Left cardiac atrium (tissue), 4 donors: ENCODE measurements around the gene ARPC4. TPM values are rescaled to one million over a fixed set of nuclear protein-coding genes. Genes with fewer than 3 reads are reported as not detected.
A peak's percentile ranks its signal among the peaks of the same experiment; 100 is the strongest.
"Not testable (repeated sequence)": the region's sequence is repeated elsewhere in the genome, so short reads cannot be mapped to it uniquely, and the experiment has no call there.

Experiments used
- ATAC-seq, 2 donors: fragments of 200-7000 bp; cut with Tn5 transposase; one replicate each; pipeline ENCODE4 v1.9.1; 2020; ENCODE audit warnings: mild to moderate bottlenecking in 2 of 2, moderate library complexity in 2 of 2
- DNase-seq: peaks from one replicate; pipeline ENCODE4 v3.0.0-alpha.2; 2020
- intact Hi-C, 2 donors: fragments of 100-400 bp; cut with DNase I; formaldehyde crosslinking; loops; one replicate each; pipeline versions ENCODE4 v1.14.1 to v1.15.1; 2022 to 2023
- total RNA-seq, 2 donors: library from RNA; stranded (reverse); fragmentation: NEBNext Ultra II Directional; extraction: Animal tissue kit (Norgen Biotek cat#: 25700); gene quantifications; one replicate each; pipeline ENCODE4 v1.2.1, GENCODE V29; 2021
- donor health status: DM: no; HTN: yes; CAD: no.
- donor health status: DM: no; HTN: yes; CAD: no; lungs with severe emphysema.
- donor health status: DM: yes; HTN: yes; CAD: no.
- donor health status: Dilated cardiomyopathy.

Gene ARPC4
- total RNA-seq, 2 donors from 2014 or later = 80.8 to 96.2 TPM

DNA sequence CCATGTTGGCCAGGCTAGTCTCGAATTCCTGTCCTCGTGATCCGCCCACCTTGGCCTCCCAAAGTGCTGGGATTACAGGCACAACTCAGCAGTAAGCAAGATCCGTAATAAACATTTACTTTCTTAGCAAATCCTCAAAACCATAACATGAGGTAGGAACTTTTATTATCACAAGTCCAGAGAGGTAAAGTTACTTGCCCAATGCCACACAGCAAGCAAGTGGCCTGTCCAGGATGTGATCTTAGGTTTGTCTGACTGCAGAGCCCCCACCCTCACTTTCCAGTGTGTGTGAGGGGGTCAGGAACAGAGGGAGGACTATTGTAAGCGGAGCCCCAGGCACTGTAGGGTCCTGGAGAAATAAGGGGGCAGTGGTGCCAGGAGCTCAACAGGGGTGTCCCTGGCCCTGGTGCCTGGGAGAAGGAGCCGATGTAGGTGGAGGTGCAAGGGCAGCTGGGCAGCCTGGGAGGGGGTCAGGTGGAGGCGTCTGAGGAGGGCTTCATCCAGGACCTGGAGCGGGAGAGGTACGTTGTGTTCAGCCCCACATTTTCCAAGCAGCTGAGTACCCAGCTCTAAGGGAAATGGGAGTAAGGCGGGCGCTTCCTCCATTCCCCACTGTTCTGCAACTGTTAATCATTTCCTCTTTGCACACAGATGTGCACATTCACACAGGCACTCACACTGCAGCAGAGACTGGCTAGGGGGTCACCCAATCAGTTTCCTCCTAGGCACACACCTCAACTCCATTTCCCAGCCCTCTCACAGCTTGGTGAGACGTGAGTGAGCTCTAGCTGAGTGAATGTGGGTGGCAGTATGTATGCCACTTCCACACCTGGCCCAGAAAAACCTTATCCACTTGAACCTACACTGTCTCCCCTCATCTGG is 45.1 kb downstream of the ARPC4 start:
- ATAC-seq (no peak), DNase-seq (no peak)
- intact Hi-C loops = no loop called here

DNA sequence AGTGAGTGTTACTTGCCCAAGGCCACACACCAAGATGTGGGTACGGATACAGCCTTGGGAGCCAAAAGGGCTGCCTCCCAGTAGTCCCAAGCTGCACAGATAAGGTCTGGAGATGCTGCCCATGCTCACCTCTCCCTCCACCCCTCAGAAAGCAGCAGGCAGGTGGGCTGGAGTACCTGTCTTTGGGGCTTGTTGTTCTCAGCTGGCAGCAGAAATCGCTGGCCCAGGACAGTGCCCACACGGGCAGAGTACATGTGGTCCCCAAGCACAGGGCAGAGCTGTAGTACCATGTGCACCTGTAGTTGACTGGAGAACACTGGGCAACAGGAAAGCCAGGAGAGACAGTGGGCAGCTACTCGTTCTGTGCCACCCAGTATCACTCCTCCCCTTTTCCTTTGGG is 46.0 kb downstream of the ARPC4 start:
- ATAC-seq = no peak
- DNase-seq = no peak
- intact Hi-C loops = no loop called here

DNA sequence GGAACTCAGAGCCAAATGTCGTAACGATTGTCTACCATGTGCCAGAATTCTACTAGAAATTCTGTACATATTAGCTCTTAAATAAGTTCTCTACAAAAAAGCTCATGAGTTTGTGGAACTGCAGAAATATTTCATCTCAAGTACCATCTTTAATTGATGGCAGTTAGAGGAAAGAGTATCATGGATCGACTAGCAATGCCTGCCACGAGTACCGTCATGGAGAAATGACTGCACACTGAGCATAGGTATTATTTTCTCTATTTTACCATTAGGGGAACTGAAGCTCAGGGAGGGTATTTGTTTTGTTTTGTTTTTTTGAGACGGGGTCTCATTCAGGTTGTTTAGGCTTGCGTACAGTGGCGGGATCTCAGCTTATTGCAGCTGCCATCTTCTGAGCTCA is 48.1 kb downstream of the ARPC4 start:
- DNase-seq (no peak), ATAC-seq (no peak)
- intact Hi-C loops = no loop called here

DNA sequence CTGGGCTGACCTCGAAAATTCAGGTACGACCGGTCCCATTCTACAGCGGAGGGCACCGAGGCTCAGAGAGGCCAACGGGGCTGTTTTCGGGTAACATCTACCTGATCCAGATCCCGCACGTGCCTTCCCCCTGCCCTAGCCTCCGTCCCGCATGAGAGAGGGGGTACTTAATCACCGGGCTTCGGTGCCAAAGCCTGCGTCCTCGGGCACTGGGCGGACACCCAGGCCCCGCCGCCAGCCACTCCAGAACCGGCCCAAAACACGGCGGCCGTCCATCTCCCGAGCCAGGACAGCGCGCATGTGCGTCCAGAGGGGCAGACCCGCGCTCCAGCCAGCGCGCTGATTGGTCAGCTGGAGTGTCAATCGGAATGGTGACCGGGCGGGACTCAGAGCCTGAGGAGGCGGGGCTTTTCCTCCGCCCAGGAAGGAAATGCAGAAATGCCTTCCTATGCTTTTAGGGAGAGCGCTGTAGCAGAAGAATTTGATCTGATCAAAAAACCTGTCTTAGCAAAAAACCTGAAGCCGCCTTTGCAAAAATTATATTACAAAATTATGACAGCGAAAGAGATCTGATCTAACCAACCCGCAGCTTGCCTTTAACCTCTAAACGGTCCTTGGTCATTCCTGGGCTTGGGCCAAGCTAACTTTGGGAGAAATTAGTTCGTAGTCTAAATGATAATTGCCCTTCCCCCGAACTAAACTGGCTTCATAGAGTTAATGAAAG is 51.0 kb downstream of the ARPC4 start, which contains the start of gene RPUSD3:
Gene RPUSD3, minus strand, starts transcription at position 294 of the 724 bp plus-strand sequence. Its CDS starts 18 bp downstream, at position 276.
- DNase-seq (peak; percentile 98), ATAC-seq (peak; percentile 99)
- intact Hi-C loops = no loop called here

DNA sequence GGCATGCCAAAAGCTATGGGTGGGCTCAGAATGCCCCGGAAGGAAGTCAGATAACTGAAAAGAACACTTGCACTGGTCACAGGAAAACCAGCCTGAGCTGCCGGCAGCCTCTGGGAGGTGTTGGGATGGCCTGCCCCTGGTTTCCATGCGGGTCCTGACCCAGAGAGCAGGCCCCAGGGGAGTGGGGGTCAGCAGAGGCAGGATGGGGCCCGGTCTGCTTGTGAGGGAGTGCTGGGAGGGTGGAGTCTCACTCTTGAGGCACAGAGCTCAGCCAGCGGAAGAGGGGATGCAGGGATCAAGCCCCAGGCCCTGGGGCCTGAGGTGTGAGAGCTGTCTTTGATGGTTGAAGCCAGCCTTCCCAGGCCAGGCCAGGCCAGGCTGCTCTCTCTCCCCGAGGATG is 53.3 kb downstream of the ARPC4 start:
- intact Hi-C loops = no loop called here
- no peak for ATAC-seq

DNA sequence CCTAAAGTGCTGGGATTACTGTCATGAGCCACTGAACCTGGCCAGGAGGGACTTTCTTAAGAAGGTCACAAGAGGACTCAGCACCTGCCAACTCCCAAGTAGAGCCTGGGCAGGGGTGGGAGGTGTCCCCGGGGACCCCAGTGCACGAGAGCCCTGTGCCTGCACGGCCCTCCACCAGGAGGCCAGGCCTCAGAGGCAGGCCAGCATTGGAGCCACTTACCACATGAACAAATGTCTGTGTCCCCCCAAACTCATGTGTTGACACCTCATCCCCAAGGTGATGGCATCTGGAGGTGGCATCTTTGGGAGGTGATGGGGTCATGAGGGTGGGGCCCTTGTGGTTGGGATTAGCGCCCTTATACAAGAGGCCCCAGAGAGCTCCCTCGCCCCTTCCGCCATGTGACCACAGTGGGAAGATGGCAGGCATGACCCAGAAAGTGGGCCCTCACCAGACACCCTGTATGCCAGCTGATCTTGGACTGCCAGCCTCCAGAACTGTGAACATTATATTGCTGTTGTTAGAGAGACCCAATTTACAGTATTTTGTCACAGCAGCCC is 54.1 kb downstream of the ARPC4 start:
- no peak for ATAC-seq
- DNase-seq = no peak
- intact Hi-C loops = no loop called here

More for the DNA sequence above, 53.3 kb downstream of the ARPC4 start:
- DNase-seq = peak; percentile 51

DNA sequence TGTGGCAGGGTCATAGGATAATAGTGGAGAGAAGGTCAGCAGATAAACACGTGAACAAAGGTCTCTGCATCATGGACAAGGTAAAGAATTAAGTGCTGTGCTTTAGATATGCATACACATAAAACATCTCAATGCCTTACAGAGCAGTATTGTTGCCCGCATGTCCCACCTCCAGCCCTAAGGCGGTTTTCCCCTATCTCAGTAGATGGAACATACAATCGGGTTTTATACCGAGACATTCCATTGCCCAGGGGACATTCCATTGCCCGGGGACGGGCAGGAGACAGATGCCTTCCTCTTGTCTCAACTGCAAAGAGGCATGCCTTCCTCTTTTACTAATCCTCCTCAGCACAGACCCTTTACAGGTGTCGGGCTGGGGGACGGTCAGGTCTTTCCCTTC is 55.0 kb downstream of the ARPC4 start:
- ATAC-seq, intact Hi-C loops, DNase-seq: not testable (repeated sequence)

DNA sequence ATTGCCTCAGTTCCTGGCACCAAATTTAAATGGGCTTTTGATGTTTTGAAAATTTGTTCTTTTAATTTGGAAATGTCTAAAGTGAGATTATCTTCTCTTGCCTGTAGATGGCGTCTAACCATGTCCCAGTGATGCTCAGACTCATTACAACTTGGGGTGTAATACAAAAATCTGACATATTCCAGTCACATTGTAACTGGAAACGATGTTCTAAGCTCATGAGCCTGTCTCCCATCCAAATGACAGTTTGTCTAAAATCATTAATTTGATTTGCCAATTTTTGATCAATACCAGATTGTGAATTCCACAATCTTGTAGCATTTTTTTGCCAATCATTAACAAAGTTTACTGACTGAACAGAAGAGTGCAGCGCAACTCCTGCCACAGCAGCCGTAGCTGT is 56.0 kb downstream of the ARPC4 start:
- ATAC-seq, intact Hi-C loops, DNase-seq: not testable (repeated sequence)

DNA sequence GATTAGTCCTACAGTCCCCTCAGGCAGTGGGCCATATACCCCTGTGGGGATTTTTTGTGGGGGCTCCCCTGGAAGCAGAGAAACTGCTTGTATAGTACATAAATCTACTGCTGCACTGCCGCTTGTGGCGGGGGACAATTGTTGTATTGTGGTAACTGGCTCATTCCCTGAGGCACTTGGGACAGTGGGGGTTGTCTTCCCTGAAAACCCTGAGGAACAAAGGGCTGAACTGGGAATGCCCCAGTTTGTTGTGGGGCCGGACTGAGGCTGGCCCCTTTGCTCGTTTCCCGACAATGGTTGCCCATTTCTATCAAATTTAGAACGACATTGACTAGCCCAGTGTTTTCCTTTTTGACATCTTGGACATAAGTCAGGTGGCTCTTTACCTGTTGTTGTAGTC is 58.5 kb downstream of the ARPC4 start:
- ATAC-seq, intact Hi-C loops, DNase-seq: not testable (repeated sequence)

DNA sequence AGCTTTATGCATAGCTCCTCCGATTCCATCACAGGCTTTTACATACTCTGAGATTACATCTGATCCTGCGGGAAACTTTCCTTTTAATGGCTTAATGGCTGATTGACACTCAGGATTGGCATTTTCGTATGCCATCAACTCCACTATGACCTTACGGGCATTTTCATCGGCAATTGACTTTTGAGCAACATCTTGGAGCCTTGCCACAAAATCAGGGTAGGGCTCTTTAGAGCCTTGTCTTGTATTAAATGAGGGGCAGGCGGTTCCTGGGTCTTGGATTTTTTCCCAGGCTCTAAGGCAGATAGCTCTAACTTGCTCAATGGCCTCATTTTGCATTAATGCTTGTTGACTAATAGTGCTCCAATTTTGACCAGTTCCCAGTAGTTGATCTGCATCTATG is 59.0 kb downstream of the ARPC4 start:
- intact Hi-C loops, ATAC-seq: not testable (repeated sequence)

DNA sequence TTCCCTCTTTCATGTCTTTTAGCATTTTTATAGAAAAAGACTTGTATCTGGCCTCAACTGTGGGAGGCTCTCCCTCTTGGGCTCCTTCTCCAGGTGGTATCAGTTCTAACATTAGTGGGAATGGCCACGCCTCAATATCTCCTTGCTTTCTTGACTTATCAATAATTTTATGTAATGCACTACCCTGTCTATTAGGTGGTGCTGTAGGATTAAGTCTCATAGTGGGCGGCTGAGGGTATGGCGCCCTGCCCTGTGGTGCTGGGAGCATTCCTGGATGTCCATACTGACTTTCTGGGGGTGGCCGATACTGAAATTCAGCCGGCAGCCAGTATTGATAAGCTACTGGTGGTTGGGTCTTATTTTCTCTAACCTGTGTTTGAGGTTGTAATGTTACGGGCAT is 59.6 kb downstream of the ARPC4 start:
- ATAC-seq = no peak
- DNase-seq = no peak
- intact Hi-C loops = no loop called here

More for the DNA sequence above, 59.0 kb downstream of the ARPC4 start:
- DNase-seq = not testable (repeated sequence)

DNA sequence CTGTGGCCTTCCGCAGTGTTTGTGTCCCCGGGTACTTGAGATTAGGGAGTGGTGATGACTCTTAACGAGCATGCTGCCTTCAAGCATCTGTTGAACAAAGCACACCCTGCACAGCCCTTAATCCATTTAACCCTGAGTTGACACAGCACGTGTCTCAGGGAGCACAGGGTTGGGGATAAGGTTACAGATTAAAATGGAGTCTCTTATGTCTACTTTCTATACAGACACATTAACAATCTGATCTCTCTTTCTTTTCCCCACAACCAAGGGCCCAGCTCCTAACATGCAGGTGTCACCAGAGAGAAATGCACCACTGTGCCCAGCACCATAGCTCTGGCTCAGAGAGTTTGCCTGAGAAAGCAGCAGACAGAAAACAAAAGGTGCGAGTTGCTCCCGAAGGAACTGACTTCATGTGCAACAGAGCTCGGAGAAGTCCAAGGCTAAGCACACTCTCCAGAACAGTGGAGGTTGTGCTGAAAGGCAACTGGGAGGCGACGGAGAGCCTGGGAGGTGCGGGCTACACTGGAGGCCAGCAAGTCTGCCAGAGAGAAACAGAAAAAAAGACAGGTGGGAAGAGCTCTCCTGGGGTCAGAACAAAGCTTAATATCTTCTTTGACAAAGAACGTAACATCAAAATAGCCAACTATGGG is 61.5 kb downstream of the ARPC4 start:
- DNase-seq, ATAC-seq, intact Hi-C loops: not testable (repeated sequence)

DNA sequence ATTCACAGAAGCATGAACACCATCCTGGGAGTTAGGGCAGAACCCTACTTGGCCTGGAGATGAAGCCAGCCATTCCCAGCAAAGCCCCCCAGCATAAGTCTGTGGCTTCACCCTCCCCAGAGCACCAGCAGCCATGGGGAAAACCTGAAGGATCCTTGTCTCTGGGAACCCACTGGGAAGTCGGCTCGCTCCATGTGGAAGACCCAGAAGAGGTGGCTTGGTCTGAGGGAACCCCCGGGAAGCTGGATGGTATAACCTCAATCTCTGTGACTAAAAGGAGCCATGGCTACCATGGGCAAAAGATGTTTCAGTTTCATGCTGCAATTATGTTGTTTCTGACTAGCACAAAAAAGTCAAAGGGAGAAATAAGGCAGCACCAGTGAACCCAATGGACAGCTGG is 62.7 kb downstream of the ARPC4 start:
- intact Hi-C loops = no loop called here
- ATAC-seq = no peak
- DNase-seq = no peak

Other genes with a start within 250 kb of the ARPC4 start
- not detected for gene LHFPL4, start 239.3 kb upstream of the ARPC4 start, total RNA-seq
- gene MTMR14, start 143.6 kb upstream of the ARPC4 start, total RNA-seq = 10 to 100 TPM; 32.0 to 47.1 TPM
- under 1 TPM in 1 of 2 donors, not detected in 1; 0.10 TPM for gene CPNE9, start 89.2 kb upstream of the ARPC4 start, total RNA-seq
- gene BRPF1, start 61.3 kb upstream of the ARPC4 start, total RNA-seq = 10 to 100 TPM; 10.2 to 14.6 TPM
- gene OGG1, start 43.1 kb upstream of the ARPC4 start, total RNA-seq = 10 to 100 TPM; 11.8 to 12.6 TPM
- gene CAMK1, start 23.1 kb upstream of the ARPC4 start, total RNA-seq = 10 to 100 TPM; 24.2 to 27.4 TPM
- gene TADA3, start 609 bp upstream of the ARPC4 start, total RNA-seq = 10 to 100 TPM; 42.0 to 42.7 TPM
- 10 to 100 TPM; 15.4 to 20.4 TPM for gene TTLL3, start 17.2 kb downstream of the ARPC4 start, total RNA-seq
- gene RPUSD3, start 50.9 kb downstream of the ARPC4 start, total RNA-seq = 10 to 100 TPM; 26.2 to 36.3 TPM
- gene CIDEC, start 87.2 kb downstream of the ARPC4 start, total RNA-seq = 100 to 1,000 TPM in 1 of 2 donors, 10 to 100 TPM in 1; 63.3 to 127 TPM
- gene JAGN1, start 97.5 kb downstream of the ARPC4 start, total RNA-seq = 10 to 100 TPM; 20.7 to 25.6 TPM
- gene IL17RE, start 109.8 kb downstream of the ARPC4 start, total RNA-seq = 1 to 10 TPM; 1.8 to 2.2 TPM
- 10 to 100 TPM; 33.2 to 34.6 TPM for gene IL17RC, start 124.0 kb downstream of the ARPC4 start, total RNA-seq
- gene CRELD1, start 140.8 kb downstream of the ARPC4 start, total RNA-seq = 10 to 100 TPM; 47.4 to 59.8 TPM
- 1 to 10 TPM in 1 of 2 donors, under 1 TPM in 1; 0.97 to 1.4 TPM for gene PRRT3, start 159.3 kb downstream of the ARPC4 start, total RNA-seq
- gene EMC3, start 193.8 kb downstream of the ARPC4 start, total RNA-seq = 10 to 100 TPM; 80.0 to 86.7 TPM
- 1 to 10 TPM in 1 of 2 donors, under 1 TPM in 1; 0.71 to 1.8 TPM for gene FANCD2, start 233.4 kb downstream of the ARPC4 start, total RNA-seq